Activated CD8-positive, alpha-beta T cell treated with anti-CD3 and anti-CD28 coated beads for 36 hours (primary cell): ENCODE measurements around the gene HES1. TPM values are rescaled to one million over a fixed set of nuclear protein-coding genes. Genes with fewer than 3 reads are reported as not detected.

Source experiments
- ATAC-seq: fragments of 200-7000 bp; cut with Tn5 transposase; one replicate; pipeline ENCODE4 v1.10.0; 2021; ENCODE audit warnings: mild to moderate bottlenecking, moderate library complexity
- CTCF ChIA-PET: fragments of 350-600 bp; sonication (Branson Sonifier 250); formaldehyde crosslinking; loops from one replicate; lab custom pipeline; 2021; ENCODE audit warnings: antibody characterized with exemption; lab: Charles Lee
- POLR2A ChIA-PET: fragments of 350-600 bp; sonication (Branson Sonifier 250); formaldehyde crosslinking; loops from one replicate; lab custom pipeline; 2021; ENCODE audit warnings: antibody characterized with exemption; lab: Charles Lee
- DNase-seq: peaks from one replicate; pipeline ENCODE4 v3.0.0-alpha.2; 2020
- H3K27ac Mint-ChIP-seq: one replicate; pipeline ENCODE4 v1.8.0; 2021; ENCODE audit warnings: mild to moderate bottlenecking, mixed read lengths
- H3K27me3 Mint-ChIP-seq: one replicate; pipeline ENCODE4 v1.8.0; 2021; ENCODE audit warnings: mixed read lengths
- H3K36me3 Mint-ChIP-seq: one replicate; pipeline ENCODE4 v1.8.0; 2021; ENCODE audit warnings: low read depth, mixed read lengths
- H3K4me1 Mint-ChIP-seq: one replicate; pipeline ENCODE4 v1.8.0; 2021; ENCODE audit warnings: low read depth, mixed read lengths
- H3K4me3 Mint-ChIP-seq: one replicate; pipeline ENCODE4 v1.8.0; 2021; ENCODE audit warnings: mild to moderate bottlenecking, moderate library complexity, mixed read lengths
- H3K9me3 Mint-ChIP-seq: one replicate; pipeline ENCODE4 v1.8.0; 2021; ENCODE audit warnings: mixed read lengths
- intact Hi-C: fragments of 100-400 bp; cut with micrococcal nuclease; formaldehyde crosslinking; loops from one replicate; pipeline ENCODE4 v1.10.0; 2022
- total RNA-seq, 2 experiments: library from RNA; stranded (reverse); gene quantifications; one replicate each; pipeline ENCODE4 v1.2.3, GENCODE V29; 2021
- TF ChIP-seq, protein P1 (sequence below): fragments of 200-600 bp; IDR thresholded peaks from one replicate; pipeline ENCODE4 v1.8.0; 2022; ENCODE audit warnings: antibody characterized with exemption, mild to moderate bottlenecking

Gene HES1
- total RNA-seq, 2 experiments from 2014 or later = not detected

GRCh38 chr3:194093842-194094241, 42.1 kb upstream of the HES1 start:
- H3K9me3 Mint-ChIP-seq = no peaks in the 10 kb centered on the region
- TF ChIP-seq, protein P1, sequence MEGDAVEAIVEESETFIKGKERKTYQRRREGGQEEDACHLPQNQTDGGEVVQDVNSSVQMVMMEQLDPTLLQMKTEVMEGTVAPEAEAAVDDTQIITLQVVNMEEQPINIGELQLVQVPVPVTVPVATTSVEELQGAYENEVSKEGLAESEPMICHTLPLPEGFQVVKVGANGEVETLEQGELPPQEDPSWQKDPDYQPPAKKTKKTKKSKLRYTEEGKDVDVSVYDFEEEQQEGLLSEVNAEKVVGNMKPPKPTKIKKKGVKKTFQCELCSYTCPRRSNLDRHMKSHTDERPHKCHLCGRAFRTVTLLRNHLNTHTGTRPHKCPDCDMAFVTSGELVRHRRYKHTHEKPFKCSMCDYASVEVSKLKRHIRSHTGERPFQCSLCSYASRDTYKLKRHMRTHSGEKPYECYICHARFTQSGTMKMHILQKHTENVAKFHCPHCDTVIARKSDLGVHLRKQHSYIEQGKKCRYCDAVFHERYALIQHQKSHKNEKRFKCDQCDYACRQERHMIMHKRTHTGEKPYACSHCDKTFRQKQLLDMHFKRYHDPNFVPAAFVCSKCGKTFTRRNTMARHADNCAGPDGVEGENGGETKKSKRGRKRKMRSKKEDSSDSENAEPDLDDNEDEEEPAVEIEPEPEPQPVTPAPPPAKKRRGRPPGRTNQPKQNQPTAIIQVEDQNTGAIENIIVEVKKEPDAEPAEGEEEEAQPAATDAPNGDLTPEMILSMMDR = no peak
- peaks cover 12% of the 10 kb centered on the region for H3K4me1 Mint-ChIP-seq
- no peaks in the 10 kb centered on the region for H3K36me3 Mint-ChIP-seq
- H3K27me3 Mint-ChIP-seq = peaks cover 4% of the 10 kb centered on the region
- intact Hi-C loops = no loop called here
- CTCF ChIA-PET = no interaction called here
- H3K4me3 Mint-ChIP-seq = no peak overlapping the region
- DNase-seq = no peak
- no peak overlapping the region for H3K27ac Mint-ChIP-seq
- no peak for ATAC-seq
- POLR2A ChIA-PET = no interaction called here

GRCh38 chr3:194095464-194095863, 40.5 kb upstream of the HES1 start:
- Mint-ChIP-seq H3K27me3 (peaks cover 9% of the 10 kb centered on the region), H3K4me3 (no peak overlapping the region), H3K9me3 (no peaks in the 10 kb centered on the region), H3K27ac (no peak overlapping the region), H3K36me3 (no peaks in the 10 kb centered on the region), H3K4me1 (peaks cover 14% of the 10 kb centered on the region)
- ChIA-PET CTCF (no interaction called here), POLR2A (no interaction called here)
- DNase-seq = peak; percentile 23
- intact Hi-C loops = no loop called here
- ATAC-seq = peak; percentile 58
- TF ChIP-seq, protein P1 = no peak

- intact Hi-C loops = no loop called here
- Mint-ChIP-seq H3K27me3 (peaks cover 12% of the 10 kb centered on the region), H3K4me1 (peaks cover 14% of the 10 kb centered on the region), H3K4me3 (no peak overlapping the region), H3K36me3 (no peaks in the 10 kb centered on the region), H3K9me3 (no peaks in the 10 kb centered on the region), H3K27ac (no peak overlapping the region)
- ChIA-PET POLR2A (no interaction called here), CTCF (no interaction called here)
- TF ChIP-seq, protein P1 = no peak
- no peak for ATAC-seq
- DNase-seq = no peak
Measured at GRCh38 chr3:194095902-194096301, 40.0 kb upstream of the HES1 start.

DNA sequence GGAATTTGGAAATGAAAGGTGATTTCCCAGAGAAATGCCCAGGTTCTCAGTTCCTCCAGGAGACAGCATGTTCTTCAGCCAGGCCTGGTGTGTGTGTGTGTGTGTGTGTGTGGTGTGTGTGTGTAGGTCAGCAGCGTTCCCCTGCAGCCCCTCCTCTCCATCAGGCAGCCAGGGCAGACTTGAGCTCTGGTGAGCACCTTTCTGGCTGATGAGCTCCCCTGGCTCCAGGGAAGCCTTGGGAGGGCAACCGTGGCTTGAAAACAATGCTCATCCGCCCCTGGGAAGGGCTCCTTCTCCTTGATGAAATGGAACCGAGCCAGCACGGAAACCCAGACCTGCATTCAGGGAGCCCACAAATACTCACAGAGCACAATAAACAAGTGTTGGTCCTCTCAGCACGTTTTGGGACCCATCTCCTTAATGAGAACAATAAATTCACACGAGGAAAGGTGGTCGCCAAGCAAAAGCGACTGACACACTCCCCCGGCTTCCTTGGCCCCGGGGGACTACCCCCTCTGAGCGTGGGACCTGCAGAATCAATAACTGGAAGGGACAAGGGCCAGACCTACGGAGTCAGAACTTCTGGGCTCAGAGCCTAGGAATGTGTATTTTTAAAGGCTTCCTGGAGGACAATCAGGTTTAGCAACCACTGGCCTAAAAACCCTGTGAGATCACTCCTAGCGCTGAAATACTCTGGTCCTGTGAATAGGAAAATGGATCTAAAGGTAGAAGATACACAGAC, 38.6 kb upstream of the HES1 start:
- ChIA-PET POLR2A (interaction anchor here (0.7 kb wide), 1 partner anchor 226 kb away, joined by 3 read pairs; no protein-coding TSS in a partner anchor), CTCF (interaction anchor here (0.7 kb wide), 1 partner anchor 10 kb away, joined by 4 read pairs; no protein-coding TSS in a partner anchor)
- TF ChIP-seq, protein P1 = no peak
- intact Hi-C loops = no loop called here
- Mint-ChIP-seq H3K27me3 (peaks cover 12% of the 10 kb centered on the region), H3K4me1 (peaks cover 14% of the 10 kb centered on the region), H3K27ac (no peak overlapping the region), H3K9me3 (no peaks in the 10 kb centered on the region), H3K4me3 (no peak overlapping the region), H3K36me3 (no peaks in the 10 kb centered on the region)
- no peak for ATAC-seq
- DNase-seq = no peak

GRCh38 chr3:194098081-194098842, 37.7 kb upstream of the HES1 start:
- no peaks in the 10 kb centered on the region for H3K9me3 Mint-ChIP-seq
- TF ChIP-seq, protein P1 = no peak
- H3K27me3 Mint-ChIP-seq = peaks cover 16% of the 10 kb centered on the region
- POLR2A ChIA-PET = no interaction called here
- H3K27ac Mint-ChIP-seq = no peak overlapping the region
- no peak for ATAC-seq
- peaks cover 17% of the 10 kb centered on the region for H3K4me1 Mint-ChIP-seq
- no peak overlapping the region for H3K4me3 Mint-ChIP-seq
- no peak for DNase-seq
- intact Hi-C loops = no loop called here
- CTCF ChIA-PET = no interaction called here
- H3K36me3 Mint-ChIP-seq = no peaks in the 10 kb centered on the region
